Measurements from ENCODE around the gene MS4A10. TPM values are rescaled to one million over a fixed set of nuclear protein-coding genes. Genes with fewer than 3 reads are reported as not detected.

Gene MS4A10
- total RNA-seq, 3 donors from 2014 or later (not counting 1 experiment from before 2014, with no cell fraction given), result not detected

GRCh38 chr11:60810569-60810968 lies 25.4 kb downstream of the MS4A10 start:
- intact Hi-C loops (cut with micrococcal nuclease), result no loop called here
- Histone ChIP-seq H3K9me3 (ENCODE audit: control insufficient read depth, insufficient read depth, low read length) (no peaks in the 10 kb centered on the region), H3K27ac (ENCODE audit: low read length) (no peak overlapping the region), H3K36me3 (ENCODE audit: control insufficient read depth, insufficient read depth, low read length) (no peaks in the 10 kb centered on the region), H3K27me3 (ENCODE audit: control insufficient read depth, insufficient read depth, low read length) (no peaks in the 10 kb centered on the region), H3K4me1 (ENCODE audit: control insufficient read depth, insufficient read depth, low read length) (no peaks in the 10 kb centered on the region), H3K4me3 (ENCODE audit: low read length) (no peak overlapping the region)
- peaks cover 0 to 7% of the 10 kb centered on the region in 2 donors for H3K4me1 Mint-ChIP-seq
- no peaks in the 10 kb centered on the region for H3K9me3 Mint-ChIP-seq
- 29% methylated on average over 8 of the region's 8 CpGs for WGBS (ENCODE audit: insufficient coverage)
- no peaks in the 10 kb centered on the region for H3K36me3 Mint-ChIP-seq
- no peak for TF ChIP-seq CTCF (IDR thresholded peaks at IDR 0.05)
- peaks cover 0 to 19% of the 10 kb centered on the region in 2 donors for H3K27me3 Mint-ChIP-seq (ENCODE audit: low read depth in 2 of 2)
- ATAC-seq (no peak), DNase-seq (no peak)
- H3K27ac Mint-ChIP-seq, result no peak overlapping the region
- no peak overlapping the region for H3K4me3 Mint-ChIP-seq

- WGBS (ENCODE audit: insufficient coverage), result 89% methylated on average over 1 of the region's 1 CpG
- H3K4me3 ChIP-seq (ENCODE audit: low read length), result no peak overlapping the region
- H3K27me3 ChIP-seq (ENCODE audit: control insufficient read depth, insufficient read depth, low read length), result no peaks in the 10 kb centered on the region
- ATAC-seq (no peak), DNase-seq (no peak)
- Mint-ChIP-seq H3K27ac (no peak overlapping the region), H3K9me3 (no peaks in the 10 kb centered on the region), H3K36me3 (peaks cover 7% of the 10 kb centered on the region), H3K4me3 (no peak overlapping the region), H3K27me3 (ENCODE audit: low read depth in 2 of 2) (peaks cover 0 to 17% of the 10 kb centered on the region in 2 donors), H3K4me1 (no peaks in the 10 kb centered on the region)
- peaks cover 7% of the 10 kb centered on the region for H3K9me3 ChIP-seq (ENCODE audit: control insufficient read depth, insufficient read depth, low read length)
- no peak overlapping the region for H3K27ac ChIP-seq (ENCODE audit: low read length)
- H3K4me1 ChIP-seq (ENCODE audit: control insufficient read depth, insufficient read depth, low read length), result no peaks in the 10 kb centered on the region
- intact Hi-C loops (cut with micrococcal nuclease), result no loop called here
- no peak for TF ChIP-seq CTCF (IDR thresholded peaks at IDR 0.05)
- no peaks in the 10 kb centered on the region for H3K36me3 ChIP-seq (ENCODE audit: control insufficient read depth, insufficient read depth, low read length)
These were observed 28.2 kb downstream of the MS4A10 start for GRCh38 chr11:60813324-60813723.

- WGBS (ENCODE audit: insufficient coverage), result 93% methylated on average over 2 of the region's 2 CpGs
- Mint-ChIP-seq H3K9me3 (no peaks in the 10 kb centered on the region), H3K36me3 (peaks cover 7% of the 10 kb centered on the region), H3K27ac (no peak overlapping the region), H3K27me3 (ENCODE audit: low read depth in 2 of 2) (peaks cover 0 to 17% of the 10 kb centered on the region in 2 donors), H3K4me3 (no peak overlapping the region), H3K4me1 (no peaks in the 10 kb centered on the region)
- no peak for TF ChIP-seq CTCF (IDR thresholded peaks at IDR 0.05)
- H3K36me3 ChIP-seq (ENCODE audit: control insufficient read depth, insufficient read depth, low read length), result no peaks in the 10 kb centered on the region
- no peak overlapping the region for H3K4me3 ChIP-seq (ENCODE audit: low read length)
- H3K27ac ChIP-seq (ENCODE audit: low read length), result no peak overlapping the region
- intact Hi-C loops (cut with micrococcal nuclease), result no loop called here
- H3K9me3 ChIP-seq (ENCODE audit: control insufficient read depth, insufficient read depth, low read length), result peaks cover 7% of the 10 kb centered on the region
- no peak for ATAC-seq
- H3K27me3 ChIP-seq (ENCODE audit: control insufficient read depth, insufficient read depth, low read length), result no peaks in the 10 kb centered on the region
- H3K4me1 ChIP-seq (ENCODE audit: control insufficient read depth, insufficient read depth, low read length), result no peaks in the 10 kb centered on the region
- DNase-seq, result no peak
These were observed 29.0 kb downstream of the MS4A10 start for GRCh38 chr11:60814112-60814511.

GRCh38 chr11:60816590-60817157 lies 31.5 kb downstream of the MS4A10 start:
- no peak overlapping the region for H3K27ac ChIP-seq (ENCODE audit: low read length)
- no peaks in the 10 kb centered on the region for H3K4me1 ChIP-seq (ENCODE audit: control insufficient read depth, insufficient read depth, low read length)
- Mint-ChIP-seq H3K4me1 (no peaks in the 10 kb centered on the region), H3K4me3 (no peak overlapping the region), H3K27me3 (ENCODE audit: low read depth in 2 of 2) (peaks cover 0 to 14% of the 10 kb centered on the region in 2 donors), H3K36me3 (peaks cover 7% of the 10 kb centered on the region), H3K9me3 (no peaks in the 10 kb centered on the region), H3K27ac (no peak overlapping the region)
- ATAC-seq (no peak), DNase-seq (no peak)
- no peaks in the 10 kb centered on the region for H3K36me3 ChIP-seq (ENCODE audit: control insufficient read depth, insufficient read depth, low read length)
- 89% methylated on average over 1 of the region's 2 CpGs for WGBS (ENCODE audit: insufficient coverage)
- intact Hi-C loops (cut with micrococcal nuclease), result no loop called here
- H3K9me3 ChIP-seq (ENCODE audit: control insufficient read depth, insufficient read depth, low read length), result peaks cover 7% of the 10 kb centered on the region
- H3K27me3 ChIP-seq (ENCODE audit: control insufficient read depth, insufficient read depth, low read length), result no peaks in the 10 kb centered on the region
- no peak for TF ChIP-seq CTCF (IDR thresholded peaks at IDR 0.05)
- no peak overlapping the region for H3K4me3 ChIP-seq (ENCODE audit: low read length)
